GM23248 (cell line): ENCODE data around the gene DLD.
"Not testable (repeated sequence)": the region's sequence is repeated elsewhere in the genome, so short reads cannot be mapped to it uniquely, and the experiment has no call there.

Source experiments
- EZH2 ChIP-seq: fragments of 200-600 bp; sonication (generic); IDR thresholded peaks from 2 replicates; pipeline ENCODE4 v1.6.1; 2018; ENCODE audit warnings: antibody characterized with exemption, mild to moderate bottlenecking; ENCODE audit not compliant: insufficient read depth, poor library complexity, severe bottlenecking
- EZH2phosphoT487 ChIP-seq: fragments of 200-600 bp; sonication (generic); IDR thresholded peaks from 2 replicates; pipeline ENCODE4 v1.6.1; 2018; ENCODE audit warnings: antibody characterized with exemption, moderate library complexity, mild to moderate bottlenecking, low read depth; ENCODE audit not compliant: insufficient read depth

DNA sequence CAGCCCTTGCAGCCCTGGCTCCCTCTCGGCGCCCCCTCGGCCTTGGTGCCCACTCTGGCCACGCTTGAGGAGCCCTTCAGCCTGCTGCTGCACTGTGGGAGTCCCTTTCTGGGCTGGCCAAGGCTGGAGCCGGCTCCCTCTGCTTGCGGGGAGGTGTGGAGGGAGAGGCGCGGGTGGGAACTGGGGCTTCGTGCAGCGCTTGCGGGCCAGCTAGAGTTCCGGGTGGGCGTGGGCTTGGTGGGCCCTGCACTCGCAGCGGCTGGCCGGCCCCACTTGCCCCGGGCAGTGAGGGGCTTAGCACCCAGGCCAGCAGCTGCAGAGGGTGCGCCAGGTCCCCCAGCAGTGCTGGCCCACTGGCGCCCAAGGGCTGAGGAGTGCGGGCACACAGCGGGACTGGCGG, 3.2 kb upstream of the DLD start:
- not testable (repeated sequence) for TF ChIP-seq EZH2phosphoT487, EZH2
